Left lung (tissue), 10 donors: ENCODE measurements around the gene FBXL7. TPM values are rescaled to one million over a fixed set of nuclear protein-coding genes. Genes with fewer than 3 reads are reported as not detected.

Experiments used
- ATAC-seq: fragments of 200-7000 bp; cut with Tn5 transposase; one replicate; pipeline ENCODE4 v1.9.1; 2020; ENCODE audit warnings: moderate library complexity
- DNase-seq, 4 donors: peaks; one replicate each; pipeline ENCODE4 v3.0.0-alpha.2; 2013 to 2020
- H3K27ac ChIP-seq, 2 donors: fragments of 200-600 bp; sonication (generic) in 1 of 2; one replicate each; pipeline versions ENCODE4 v1.5.0 to v1.8.0; 2020 to 2021
- H3K27me3 ChIP-seq, 2 donors: fragments of 200-600 bp; sonication (generic) in 1 of 2; one replicate each; pipeline versions ENCODE4 v1.5.0 to v1.8.0; 2020 to 2021
- H3K36me3 ChIP-seq, 2 donors: fragments of 200-600 bp; sonication (generic) in 1 of 2; one replicate each; pipeline versions ENCODE4 v1.5.0 to v1.8.0; 2020 to 2021
- H3K4me1 ChIP-seq, 2 donors: fragments of 200-600 bp; one replicate each; pipeline ENCODE4 v1.8.0; 2021
- H3K4me3 ChIP-seq, 2 donors: fragments of 200-600 bp; sonication (generic) in 1 of 2; one replicate each; pipeline versions ENCODE4 v1.5.0 to v1.8.0; 2020 to 2021; ENCODE audit warnings: mild to moderate bottlenecking in 1 of 2
- H3K9me3 ChIP-seq, 2 donors: fragments of 200-600 bp; sonication (generic) in 1 of 2; one replicate each; pipeline versions ENCODE4 v1.5.0 to v1.8.0; 2020 to 2021
- CTCF ChIP-seq, 2 donors: fragments of 200-600 bp; sonication (generic) in 1 of 2; IDR thresholded peaks; one replicate each; pipeline versions ENCODE4 v1.5.0 to v1.8.0; 2021; ENCODE audit warnings: antibody characterized with exemption in 2 of 2
- intact Hi-C, 2 donors: fragments of 100-400 bp; cut with DNase I; formaldehyde crosslinking; loops; one replicate each; pipeline versions ENCODE4 v1.11.2 to v1.14.2; 2022
- polyA plus RNA-seq, 6 donors: library from polyadenylated mRNA; unstranded; fragments of 120-200 nt; gene quantifications; one replicate each; pipeline ENCODE4 v1.2.1, GENCODE V29; 2013; ENCODE audit not compliant: insufficient read length in 6 of 6
- total RNA-seq, 2 donors: library from RNA; stranded (reverse); fragmentation: NEBNext Ultra II Directional; extraction: Animal tissue kit (Norgen Biotek cat#: 25700); gene quantifications; one replicate each; pipeline ENCODE4 v1.2.1, GENCODE V29; 2021
- donor health status: DM: no; HTN: yes; CAD: no.
- donor health status: DM: no; HTN: no; CAD: no.

FBXL7 gene
- total and polyA plus RNA-seq, 8 donors = 12.0 to 32.4 (median 28.1) TPM

DNA sequence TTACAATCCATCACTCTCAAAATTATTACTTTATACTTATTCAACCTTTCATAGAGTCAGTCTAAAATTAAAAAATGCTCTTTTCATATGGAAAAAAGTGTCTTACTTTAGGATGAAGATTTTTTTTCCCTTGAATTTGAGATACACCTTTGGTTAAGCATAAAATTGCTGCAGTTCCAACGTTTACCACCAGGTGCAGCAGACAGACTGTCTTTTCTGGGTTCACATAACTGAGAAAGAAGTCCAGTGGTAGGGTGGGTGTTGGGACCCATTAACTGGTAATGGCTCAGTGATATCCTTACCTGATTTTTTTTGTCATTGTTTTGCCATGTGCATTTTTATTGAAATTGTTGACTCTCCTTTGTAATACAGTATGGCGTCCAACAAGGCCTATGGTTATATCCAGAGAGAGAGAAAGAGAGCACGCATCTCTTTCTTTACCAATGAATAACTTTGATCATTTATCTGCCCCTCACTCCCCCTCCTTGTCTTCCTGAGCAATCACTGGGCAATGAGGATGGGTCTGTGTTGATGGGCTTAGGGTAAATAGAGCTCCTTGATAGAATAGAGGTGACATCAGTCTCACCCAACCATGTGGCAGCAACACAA is 98.4 kb downstream of the FBXL7 start:
- no peak for DNase-seq
- no peaks in the 10 kb centered on the region for H3K36me3 ChIP-seq
- TF ChIP-seq CTCF (IDR thresholded peaks at IDR 0.05) = peak; percentile 29 to 39
- intact Hi-C loops = no loop called here
- no peak overlapping the region for H3K27ac ChIP-seq
- no peaks in the 10 kb centered on the region for H3K27me3 ChIP-seq
- H3K4me3 ChIP-seq = no peak overlapping the region
- H3K4me1 ChIP-seq = no peaks in the 10 kb centered on the region
- no peaks in the 10 kb centered on the region for H3K9me3 ChIP-seq
- no peak for ATAC-seq

DNA sequence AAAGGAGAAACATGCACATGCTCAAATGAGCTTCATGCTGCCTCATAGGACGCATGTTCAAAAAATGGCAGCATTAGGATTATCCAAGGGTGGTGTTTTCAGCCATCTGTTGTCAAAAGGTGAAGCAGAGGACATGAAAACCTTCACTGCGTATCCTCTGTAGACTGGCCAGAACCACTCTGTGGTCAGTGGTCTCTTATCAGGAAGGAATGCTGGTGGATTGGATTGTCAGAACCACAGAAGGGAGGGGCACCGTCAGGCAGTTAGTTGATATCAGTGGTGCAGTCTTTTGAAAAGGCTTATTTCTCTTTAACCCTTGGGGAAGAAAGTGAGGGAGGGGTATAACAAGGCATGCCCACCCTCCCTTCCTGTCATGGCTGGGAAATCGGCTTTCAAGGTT is 100.1 kb downstream of the FBXL7 start:
- no peak for TF ChIP-seq CTCF (IDR thresholded peaks at IDR 0.05)
- DNase-seq (no peak), ATAC-seq (no peak)
- Histone ChIP-seq H3K4me3 (no peak overlapping the region), H3K27ac (no peak overlapping the region), H3K27me3 (no peaks in the 10 kb centered on the region), H3K36me3 (no peaks in the 10 kb centered on the region), H3K9me3 (no peaks in the 10 kb centered on the region), H3K4me1 (no peaks in the 10 kb centered on the region)
- intact Hi-C loops = no loop called here

GRCh38 chr5:15601274-15601673 is 101.3 kb downstream of the FBXL7 start:
- ATAC-seq (no peak), DNase-seq (no peak)
- no peaks in the 10 kb centered on the region for H3K36me3 ChIP-seq
- H3K27me3 ChIP-seq = no peaks in the 10 kb centered on the region
- no peaks in the 10 kb centered on the region for H3K4me1 ChIP-seq
- H3K27ac ChIP-seq = no peak overlapping the region
- no peaks in the 10 kb centered on the region for H3K9me3 ChIP-seq
- TF ChIP-seq CTCF (IDR thresholded peaks at IDR 0.05) = no peak
- intact Hi-C loops = no loop called here
- H3K4me3 ChIP-seq = no peak overlapping the region

DNA sequence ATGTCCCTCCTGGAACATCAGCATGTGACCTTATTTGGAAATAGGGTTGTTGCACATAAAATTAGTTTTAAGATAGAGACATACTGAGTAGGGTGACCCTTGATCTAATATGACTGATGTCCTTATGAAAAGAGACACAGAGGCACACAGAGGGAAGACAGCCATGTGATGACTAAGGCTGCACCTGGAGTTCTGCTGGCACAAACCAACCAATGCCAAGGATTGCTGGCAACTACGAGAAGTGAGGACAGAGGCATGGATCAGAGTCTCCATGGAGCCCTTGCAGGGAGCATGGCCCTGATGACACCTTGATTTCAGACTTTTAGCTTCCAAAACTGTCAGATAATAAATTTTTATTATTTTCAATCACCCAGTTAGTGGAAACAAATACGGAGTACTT is 101.9 kb downstream of the FBXL7 start:
- ATAC-seq (no peak), DNase-seq (no peak)
- Histone ChIP-seq H3K27ac (no peak overlapping the region), H3K36me3 (no peaks in the 10 kb centered on the region), H3K4me3 (no peak overlapping the region), H3K9me3 (no peaks in the 10 kb centered on the region), H3K4me1 (no peaks in the 10 kb centered on the region), H3K27me3 (no peaks in the 10 kb centered on the region)
- intact Hi-C loops = no loop called here
- no peak for TF ChIP-seq CTCF (IDR thresholded peaks at IDR 0.05)

- H3K36me3 ChIP-seq = no peaks in the 10 kb centered on the region
Measured at GRCh38 chr5:15604986-15605385, 105.0 kb downstream of the FBXL7 start.

More at GRCh38 chr5:15604986-15605385, 105.0 kb downstream of the FBXL7 start:
- H3K9me3 ChIP-seq = no peaks in the 10 kb centered on the region
- no peaks in the 10 kb centered on the region for H3K27me3 ChIP-seq
- intact Hi-C loops = no loop called here
- no peak overlapping the region for H3K27ac ChIP-seq
- H3K4me3 ChIP-seq = no peak overlapping the region
- no peaks in the 10 kb centered on the region for H3K4me1 ChIP-seq
- no peak for TF ChIP-seq CTCF (IDR thresholded peaks at IDR 0.05)
- no peak for DNase-seq
- no peak for ATAC-seq
